Epithelial cell of prostate (primary cell): ENCODE measurements around the gene TRPV4.

Source experiments
- DNase-seq: peaks from one replicate; pipeline ENCODE4 v3.0.0-alpha.2; 2011; ENCODE audit warnings: low read depth, low spot score
- H3K27ac ChIP-seq: fragments of 450-650 bp; 2 replicates; pipeline ENCODE4 v1.5.1; 2017; ENCODE audit warnings: mild to moderate bottlenecking

TRPV4 gene

GRCh38 chr12:109744986-109745942 lies 87.9 kb downstream of the TRPV4 start:
- H3K27ac ChIP-seq, result no peak overlapping the region
- no peak for DNase-seq

DNA sequence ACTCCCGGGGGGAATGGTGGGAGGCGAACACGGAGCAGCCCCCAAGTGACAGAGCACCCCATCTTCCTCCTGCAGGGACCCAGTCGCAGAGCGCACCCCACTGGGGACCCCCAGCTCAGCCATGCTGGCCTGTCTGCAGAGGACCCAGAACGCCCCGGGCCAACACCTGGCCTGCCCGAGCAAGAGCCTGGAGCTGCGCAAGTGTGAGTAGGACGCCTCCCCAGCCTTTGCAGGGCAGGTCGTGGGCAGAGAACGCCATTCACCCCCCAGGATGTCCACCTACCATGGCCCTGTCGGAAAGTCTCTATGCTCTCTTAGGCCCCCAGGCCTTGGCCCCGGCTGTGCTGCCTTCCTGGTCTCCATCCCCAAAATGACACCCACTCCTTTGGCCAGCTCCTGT lies 89.2 kb downstream of the TRPV4 start:
- no peak overlapping the region for H3K27ac ChIP-seq
- no peak for DNase-seq

DNA sequence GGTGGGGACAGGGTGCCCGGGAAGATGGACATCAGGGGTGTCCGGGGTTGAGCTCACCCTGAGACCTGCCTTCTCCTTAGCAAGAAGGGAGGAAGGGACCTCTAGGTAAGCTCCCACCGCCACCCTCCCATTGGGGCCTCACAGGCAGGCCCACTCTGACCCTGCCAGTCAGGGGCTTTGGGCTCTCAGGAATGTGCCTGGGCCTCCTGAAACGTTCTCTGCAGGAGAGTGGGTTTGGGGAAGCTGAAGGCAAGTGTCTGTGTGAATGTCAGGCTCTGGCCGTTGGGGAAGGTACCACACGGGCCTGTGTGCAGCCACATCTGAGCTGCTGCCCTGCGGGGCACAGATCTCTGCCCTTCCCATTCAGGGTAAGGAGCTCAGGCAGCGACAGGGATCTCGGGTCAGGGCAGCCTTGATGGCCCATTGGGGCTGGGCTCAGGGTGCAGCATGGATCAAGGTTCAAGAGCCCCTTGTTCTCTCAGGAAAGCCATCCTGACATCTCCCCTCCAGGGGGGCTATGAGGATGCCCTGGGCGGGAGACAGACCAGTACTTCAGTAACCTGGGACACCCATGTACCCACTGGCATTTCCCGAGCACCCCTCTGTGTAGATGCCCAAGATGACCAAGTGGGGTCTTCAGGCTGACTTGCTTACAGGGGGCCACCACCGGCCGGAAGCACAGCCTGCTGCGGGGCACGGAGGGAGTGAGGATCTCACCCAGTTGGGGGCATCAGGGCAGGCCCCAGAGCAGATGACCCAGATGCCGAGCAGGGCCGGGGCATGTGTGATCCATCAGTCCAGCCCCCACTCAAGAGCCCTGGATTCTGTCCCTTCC lies 89.9 kb downstream of the TRPV4 start:
- no peak for DNase-seq
- H3K27ac ChIP-seq, result no peak overlapping the region

GRCh38 chr12:109741970-109742703 lies 91.1 kb downstream of the TRPV4 start:
- H3K27ac ChIP-seq, result no peak overlapping the region
- DNase-seq, result no peak

GRCh38 chr12:109741286-109741969 lies 91.8 kb downstream of the TRPV4 start:
- no peak overlapping the region for H3K27ac ChIP-seq
- no peak for DNase-seq

DNA sequence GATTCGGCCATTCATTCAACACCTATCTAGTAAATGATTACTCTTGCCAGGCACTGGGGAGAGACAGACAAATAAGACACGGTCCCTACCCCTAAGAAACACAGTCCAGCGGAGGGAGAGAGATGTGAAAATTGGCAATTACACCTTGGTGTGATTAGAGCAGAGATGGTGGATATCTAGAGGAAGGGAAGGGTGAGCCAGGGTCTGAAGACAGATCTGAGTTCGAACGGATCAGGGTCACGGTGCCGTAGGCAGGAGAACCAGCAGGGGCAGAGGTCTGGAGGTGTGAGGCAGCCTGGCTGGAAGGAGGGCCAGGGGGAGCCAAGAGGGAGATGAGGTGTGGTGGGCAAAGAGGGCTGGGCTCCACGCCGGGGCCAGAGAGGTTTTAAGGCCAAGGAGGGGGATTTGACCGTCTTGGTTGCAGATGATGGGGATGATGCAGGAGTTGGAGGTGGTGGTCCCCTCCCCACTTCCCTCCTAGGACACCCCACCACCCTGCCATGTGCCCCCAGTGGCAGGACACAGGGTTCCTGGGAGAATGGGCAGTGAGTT lies 92.4 kb downstream of the TRPV4 start:
- no peak for DNase-seq
- no peak overlapping the region for H3K27ac ChIP-seq

GRCh38 chr12:109739747-109740693 lies 93.2 kb downstream of the TRPV4 start:
- no peak for DNase-seq

GRCh38 chr12:109738878-109739665 lies 94.1 kb downstream of the TRPV4 start:
- no peak overlapping the region for H3K27ac ChIP-seq
- no peak for DNase-seq

More at GRCh38 chr12:109739747-109740693, 93.2 kb downstream of the TRPV4 start:
- no peak overlapping the region for H3K27ac ChIP-seq

- no peak for DNase-seq
- no peak overlapping the region for H3K27ac ChIP-seq
Measured at GRCh38 chr12:109738209-109738608, 95.0 kb downstream of the TRPV4 start.

DNA sequence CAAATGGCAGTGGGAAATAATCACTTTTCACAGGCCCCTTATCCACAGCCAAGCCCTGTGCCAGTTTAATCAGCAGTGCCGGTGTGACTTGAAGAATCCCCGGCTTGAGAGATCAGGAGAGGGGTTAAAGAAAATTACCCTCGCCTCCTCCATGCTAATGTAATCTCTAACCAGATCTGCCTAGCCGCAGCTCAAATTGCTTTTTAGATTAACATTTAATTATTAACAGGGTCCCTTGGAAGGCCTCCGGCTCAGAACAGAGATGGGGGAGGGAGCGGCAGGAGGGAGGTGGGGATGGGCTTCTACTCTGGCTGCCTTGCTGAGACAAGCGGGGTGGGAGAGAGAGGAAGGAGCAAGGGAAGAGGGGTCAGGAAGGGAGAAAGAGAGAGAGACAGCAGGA lies 95.6 kb downstream of the TRPV4 start:
- no peak overlapping the region for H3K27ac ChIP-seq
- DNase-seq, result no peak

GRCh38 chr12:109737126-109737525 lies 96.1 kb downstream of the TRPV4 start:
- H3K27ac ChIP-seq, result no peak overlapping the region

GRCh38 chr12:109736552-109737108 lies 96.6 kb downstream of the TRPV4 start:
- DNase-seq, result no peak
- no peak overlapping the region for H3K27ac ChIP-seq

More at GRCh38 chr12:109737126-109737525, 96.1 kb downstream of the TRPV4 start:
- DNase-seq, result no peak

- no peak for DNase-seq
- no peak overlapping the region for H3K27ac ChIP-seq
Measured at GRCh38 chr12:109735825-109736551, 97.2 kb downstream of the TRPV4 start.

- no peak for DNase-seq
- no peak overlapping the region for H3K27ac ChIP-seq
Measured at GRCh38 chr12:109735051-109735521, 98.1 kb downstream of the TRPV4 start.

- no peak for DNase-seq
- no peak overlapping the region for H3K27ac ChIP-seq
Measured at GRCh38 chr12:109734219-109735000, 98.8 kb downstream of the TRPV4 start.
